Endothelial cell of umbilical vein (primary cell): ENCODE results near the gene RAD52.

Experiments used
- EZH2 ChIP-seq: IDR thresholded peaks from 2 replicates; pipeline ENCODE4 v1.6.1; 2012; ENCODE audit warnings: borderline replicate concordance, low read depth, mild to moderate bottlenecking, moderate library complexity, low read length, inconsistent platforms; ENCODE audit not compliant: severe bottlenecking
- JUN ChIP-seq: IDR thresholded peaks from 2 replicates; pipeline ENCODE4 v1.6.1; 2011; ENCODE audit warnings: borderline replicate concordance, low read depth; ENCODE audit not compliant: insufficient read length, insufficient read depth
- MYC ChIP-seq: IDR thresholded peaks from one replicate; pipeline ENCODE4 v1.6.1; 2011; ENCODE audit warnings: mild to moderate bottlenecking, low read depth, low read length
- TF ChIP-seq, protein P1 (sequence below), 2 donors: IDR thresholded peaks; 1 replicate in 1 of 2; 2 replicates in 1 of 2; pipeline ENCODE4 v1.5.1; 2011; ENCODE audit warnings: low read length in 2 of 2, mild to moderate bottlenecking in 2 of 2, moderate library complexity in 2 of 2, control low read depth in 1 of 2, inconsistent platforms in 1 of 2, low read depth in 1 of 2; ENCODE audit not compliant: insufficient read depth in 1 of 2; ENCODE audit errors: extremely low read depth in 1 of 2

DNA sequence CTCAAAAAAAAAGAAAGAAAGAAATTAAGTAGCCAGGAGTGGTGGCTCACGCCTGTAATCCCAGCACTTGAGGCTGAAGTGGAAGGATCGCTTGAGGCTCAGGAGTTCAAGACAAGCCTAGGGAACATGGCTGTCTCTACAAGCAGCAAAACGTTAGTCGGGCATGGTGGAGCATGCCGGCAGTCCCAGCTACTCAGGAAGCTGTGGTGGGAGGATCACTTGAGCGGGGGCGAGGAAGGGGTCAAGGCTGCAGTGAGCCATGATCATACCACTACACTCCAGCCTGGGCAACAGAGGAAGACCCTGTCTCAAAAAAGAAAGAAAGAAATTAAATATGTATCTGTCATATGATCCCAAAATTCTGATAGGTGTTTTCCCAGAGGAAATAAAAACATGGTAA, 5.3 kb downstream of the RAD52 start:
- no peak for TF ChIP-seq JUN
- no peak for TF ChIP-seq MYC
- TF ChIP-seq EZH2: no peak
- TF ChIP-seq, protein P1, sequence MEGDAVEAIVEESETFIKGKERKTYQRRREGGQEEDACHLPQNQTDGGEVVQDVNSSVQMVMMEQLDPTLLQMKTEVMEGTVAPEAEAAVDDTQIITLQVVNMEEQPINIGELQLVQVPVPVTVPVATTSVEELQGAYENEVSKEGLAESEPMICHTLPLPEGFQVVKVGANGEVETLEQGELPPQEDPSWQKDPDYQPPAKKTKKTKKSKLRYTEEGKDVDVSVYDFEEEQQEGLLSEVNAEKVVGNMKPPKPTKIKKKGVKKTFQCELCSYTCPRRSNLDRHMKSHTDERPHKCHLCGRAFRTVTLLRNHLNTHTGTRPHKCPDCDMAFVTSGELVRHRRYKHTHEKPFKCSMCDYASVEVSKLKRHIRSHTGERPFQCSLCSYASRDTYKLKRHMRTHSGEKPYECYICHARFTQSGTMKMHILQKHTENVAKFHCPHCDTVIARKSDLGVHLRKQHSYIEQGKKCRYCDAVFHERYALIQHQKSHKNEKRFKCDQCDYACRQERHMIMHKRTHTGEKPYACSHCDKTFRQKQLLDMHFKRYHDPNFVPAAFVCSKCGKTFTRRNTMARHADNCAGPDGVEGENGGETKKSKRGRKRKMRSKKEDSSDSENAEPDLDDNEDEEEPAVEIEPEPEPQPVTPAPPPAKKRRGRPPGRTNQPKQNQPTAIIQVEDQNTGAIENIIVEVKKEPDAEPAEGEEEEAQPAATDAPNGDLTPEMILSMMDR (IDR thresholded peaks at IDR 0.05; ENCODE audit: extremely low read depth in 1 of 2, insufficient read depth in 1 of 2, low read depth in 1 of 2, low read length in 2 of 2): no peak
